GM18498 (cell line): ENCODE results near the gene FBXL12.
A peak's percentile ranks its signal among the peaks of the same experiment; 100 is the strongest.
"Not testable (repeated sequence)": the region's sequence is repeated elsewhere in the genome, so short reads cannot be mapped to it uniquely, and the experiment has no call there.

Experiments used
- ATAC-seq: cut with Tn5 transposase; IDR thresholded peaks from one replicate; pipeline ENCODE4 v1.9.1; 2021; ENCODE audit warnings: mild to moderate bottlenecking, moderate library complexity; ENCODE audit not compliant: unreplicated experiment

The FBXL12 gene

GRCh38 chr19:9839415-9839814, 20.5 kb upstream of the FBXL12 start:
- ATAC-seq, result no peak

GRCh38 chr19:9838324-9838723, 19.4 kb upstream of the FBXL12 start:
- ATAC-seq, result no peak

DNA sequence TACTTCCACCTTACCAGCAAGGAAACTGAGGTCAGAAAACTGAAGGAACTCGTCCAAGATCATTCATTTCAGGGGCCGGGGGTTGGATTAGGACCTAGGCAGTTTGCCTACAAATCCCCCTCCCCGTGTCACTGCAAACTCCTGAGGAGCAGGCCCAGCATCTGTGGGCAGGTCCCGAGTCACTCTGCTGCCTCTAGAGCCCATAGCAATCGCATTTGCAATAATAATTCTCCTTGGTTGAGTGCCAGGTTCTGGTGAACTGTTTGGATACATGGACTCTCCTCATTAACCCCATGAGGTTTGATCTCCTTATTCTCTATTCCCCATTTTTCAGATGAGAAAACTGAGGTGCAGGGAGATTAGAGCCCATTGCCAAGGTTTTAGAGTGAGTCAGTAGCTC, 17.1 kb upstream of the FBXL12 start:
- no peak for ATAC-seq

GRCh38 chr19:9835507-9835949, 16.6 kb upstream of the FBXL12 start:
- peak; percentile 24 for ATAC-seq

DNA sequence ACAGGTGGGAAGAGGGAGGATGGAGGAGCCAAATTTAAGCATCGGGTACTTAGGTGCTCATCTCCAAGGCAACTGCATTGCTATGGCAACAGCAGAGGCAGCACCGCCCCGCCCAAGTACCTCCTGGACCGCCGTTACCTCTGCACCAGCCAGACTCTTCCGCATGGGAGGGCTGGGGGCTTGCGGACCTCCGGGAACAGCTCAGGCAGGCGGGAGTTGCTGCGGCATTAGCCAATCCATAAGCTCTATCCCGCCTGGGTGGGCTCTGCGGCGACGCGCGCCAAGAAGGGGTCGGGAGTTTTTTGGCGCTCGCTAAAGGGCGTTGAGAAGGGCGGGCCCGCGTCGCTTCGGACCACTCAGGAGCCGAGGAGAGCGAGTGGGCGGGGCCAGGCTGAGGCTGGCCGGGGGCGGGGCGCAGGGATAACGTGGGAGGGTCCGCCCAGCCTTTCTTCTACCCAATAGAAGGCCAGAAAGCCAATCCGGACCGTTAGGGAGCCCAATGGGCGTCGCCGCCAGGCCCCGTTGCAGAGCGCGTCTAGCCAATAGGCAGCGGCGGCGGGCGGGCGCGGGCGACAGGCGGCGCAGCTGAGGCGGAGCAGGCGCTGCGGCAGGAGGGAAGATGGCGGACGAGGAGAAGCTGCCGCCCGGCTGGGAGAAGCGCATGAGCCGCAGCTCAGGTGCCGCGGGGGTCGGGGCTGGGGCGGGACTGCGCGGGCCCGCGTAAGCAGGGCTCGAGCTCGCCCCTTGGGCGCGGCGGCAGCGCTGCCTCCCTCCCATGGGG, 16.0 kb upstream of the FBXL12 start, which contains the start of gene PIN1:
PIN1 (plus strand) TSS at position 593 of the 781 bp plus-strand sequence; CDS start at position 620, 27 bp downstream.
- peak; percentile 97 for ATAC-seq

DNA sequence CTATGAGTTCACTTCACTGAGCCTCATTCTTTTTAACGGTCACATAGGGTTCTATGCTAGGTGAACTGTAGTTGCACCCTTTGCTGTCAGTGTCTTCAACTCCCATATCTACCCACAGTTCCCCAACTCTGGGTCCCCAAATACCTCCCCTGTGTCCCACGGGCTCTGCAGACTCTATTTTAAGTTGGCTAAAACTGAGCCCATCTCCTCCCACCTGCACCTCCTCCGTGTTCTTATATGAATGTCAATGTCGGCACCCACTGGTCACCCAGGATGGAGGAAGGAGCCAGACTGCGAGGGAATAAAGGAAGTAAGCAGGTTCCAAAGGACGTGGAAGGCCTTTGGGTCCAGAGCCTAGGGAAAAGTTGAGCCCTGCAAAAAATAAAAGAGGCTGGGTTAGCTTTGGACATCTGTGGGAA, 15.4 kb upstream of the FBXL12 start:
- ATAC-seq, result no peak

DNA sequence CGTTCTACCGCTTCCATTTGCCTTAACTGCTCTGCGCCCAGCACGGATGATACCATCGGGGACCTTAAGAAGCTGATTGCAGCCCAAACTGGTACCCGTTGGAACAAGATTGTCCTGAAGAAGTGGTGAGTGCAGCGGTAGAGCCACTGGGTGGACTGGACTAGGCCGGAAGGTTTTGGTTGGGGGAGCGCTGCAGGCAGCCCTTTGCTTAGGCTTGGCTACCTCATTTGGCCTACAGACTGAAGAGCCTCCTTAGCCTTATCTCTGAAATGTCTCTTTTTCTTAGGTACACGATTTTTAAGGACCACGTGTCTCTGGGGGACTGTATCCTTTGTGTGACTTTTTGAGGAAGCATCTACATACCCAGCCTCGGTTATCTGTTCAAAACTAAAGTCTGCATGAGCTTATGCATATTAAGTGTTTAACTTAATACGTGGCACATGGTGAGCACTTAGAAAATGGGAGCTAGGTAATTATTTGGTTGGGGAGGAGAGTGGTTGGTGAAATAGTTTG, 9.7 kb upstream of the FBXL12 start:
- ATAC-seq, result no peak

DNA sequence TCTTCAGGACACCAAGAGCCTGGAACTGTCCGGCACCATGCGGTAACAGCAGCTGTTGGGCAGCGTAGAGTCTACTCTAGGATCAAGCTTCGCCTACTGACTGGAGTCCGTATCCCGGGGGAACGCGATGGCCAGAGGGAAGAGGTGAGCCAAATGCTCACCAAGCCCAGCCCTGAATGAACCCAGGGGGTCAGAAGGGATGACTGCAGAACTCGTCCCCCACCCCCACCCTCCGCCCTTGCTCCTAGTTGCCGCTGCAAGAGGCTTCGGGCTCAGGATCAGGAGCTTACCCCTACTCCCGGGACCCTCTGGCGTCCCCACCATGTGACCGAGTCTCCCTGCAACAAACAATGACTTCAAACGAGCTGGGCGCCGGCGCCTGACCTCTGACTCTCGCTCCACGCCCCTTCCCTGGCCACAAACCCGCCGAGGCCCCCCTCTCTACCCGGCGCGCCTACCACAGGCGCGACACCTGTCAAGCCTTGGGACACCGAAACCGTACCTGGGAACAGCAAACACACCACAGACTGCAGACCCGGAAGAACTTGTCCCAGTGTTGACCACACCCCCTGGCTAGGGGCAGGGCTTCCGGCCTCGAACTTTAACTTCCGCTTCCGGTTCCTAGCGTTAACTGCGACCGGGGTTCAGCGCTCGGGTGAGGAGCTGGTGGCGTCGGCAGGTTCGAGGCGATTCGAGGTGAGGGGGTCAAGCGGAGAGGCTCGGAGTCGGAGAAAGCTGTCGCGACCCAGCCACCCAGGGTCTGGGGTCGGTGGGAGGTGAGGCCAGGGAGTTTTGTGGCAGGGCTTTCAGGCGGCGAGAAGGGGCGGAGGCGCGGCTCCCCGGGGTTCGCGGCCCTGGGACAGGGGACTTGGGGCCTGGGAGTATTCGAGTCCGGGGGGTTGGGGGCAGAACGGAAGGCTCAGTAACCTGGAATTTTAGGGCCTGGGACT, 8.7 kb upstream of the FBXL12 start, which contains the start of gene UBL5:
UBL5 (plus strand) TSS at position 630 of the 950 bp plus-strand sequence. CDS start 420 bp downstream, outside the sequence.
- ATAC-seq, result peak; percentile 89

GRCh38 chr19:9823816-9824215, 4.9 kb upstream of the FBXL12 start:
- ATAC-seq, result no peak

DNA sequence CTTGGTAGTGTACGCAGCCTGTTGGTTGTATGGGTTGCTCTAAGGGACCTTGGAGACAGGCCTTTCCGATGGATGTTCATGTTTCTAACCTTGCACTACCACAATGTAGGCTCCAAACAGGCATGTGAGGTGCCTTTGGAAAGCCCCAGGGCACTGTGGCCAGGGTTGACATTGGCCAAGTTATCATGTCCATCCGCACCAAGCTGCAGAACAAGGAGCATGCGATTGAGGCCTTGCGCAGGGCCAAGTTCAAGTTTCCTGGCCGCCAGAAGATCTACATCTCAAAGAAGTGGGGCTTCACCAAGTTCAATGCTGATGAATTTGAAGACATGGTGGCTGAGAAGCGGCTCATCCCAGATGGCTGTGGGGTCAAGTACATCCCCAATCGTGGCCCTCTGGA, 1.2 kb upstream of the FBXL12 start:
- ATAC-seq, result not testable (repeated sequence)

DNA sequence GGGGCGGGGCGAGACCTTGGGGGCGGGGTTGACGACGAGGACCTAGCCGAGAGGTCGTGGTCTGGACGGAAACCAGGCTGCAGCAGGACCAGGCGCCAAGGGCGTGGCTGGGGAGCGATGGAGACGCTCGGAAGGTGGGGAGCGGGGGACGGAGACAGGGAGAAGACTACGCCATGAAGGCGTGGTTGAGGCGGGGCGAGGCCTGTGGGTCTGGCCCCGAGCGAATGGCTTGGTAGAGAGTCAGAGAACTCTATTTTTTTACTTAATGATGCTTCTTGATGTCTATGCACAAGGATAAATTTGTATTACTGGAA, 674 bp upstream of the FBXL12 start:
- no peak for ATAC-seq

DNA sequence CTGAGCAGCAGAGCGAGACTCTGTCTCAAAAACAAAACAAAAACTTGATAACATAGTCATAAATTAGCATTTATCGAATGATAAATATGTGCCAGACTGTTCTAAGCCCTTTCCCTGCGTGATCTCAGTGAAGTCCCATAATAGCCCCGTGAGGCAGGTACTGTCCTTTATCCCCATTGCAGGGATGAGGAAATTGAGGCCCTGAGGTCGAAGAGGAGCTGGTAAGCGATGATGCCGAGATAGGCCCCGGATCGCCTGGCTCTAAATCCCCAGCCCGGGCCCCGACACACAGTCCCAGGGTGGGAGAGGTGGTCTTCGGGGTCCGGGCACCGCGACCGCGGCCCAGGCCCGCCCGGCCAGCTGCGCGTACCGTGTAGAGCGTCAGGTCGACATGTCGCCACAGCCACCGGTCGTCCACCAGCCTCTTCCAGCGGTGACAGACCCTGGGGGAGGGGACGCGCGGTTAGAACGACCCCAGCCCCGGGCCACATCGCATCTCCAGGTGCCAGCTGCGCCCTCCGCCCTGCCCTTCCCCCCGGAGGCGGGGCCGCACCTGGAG, 625 bp downstream of the FBXL12 start:
- ATAC-seq, result no peak

DNA sequence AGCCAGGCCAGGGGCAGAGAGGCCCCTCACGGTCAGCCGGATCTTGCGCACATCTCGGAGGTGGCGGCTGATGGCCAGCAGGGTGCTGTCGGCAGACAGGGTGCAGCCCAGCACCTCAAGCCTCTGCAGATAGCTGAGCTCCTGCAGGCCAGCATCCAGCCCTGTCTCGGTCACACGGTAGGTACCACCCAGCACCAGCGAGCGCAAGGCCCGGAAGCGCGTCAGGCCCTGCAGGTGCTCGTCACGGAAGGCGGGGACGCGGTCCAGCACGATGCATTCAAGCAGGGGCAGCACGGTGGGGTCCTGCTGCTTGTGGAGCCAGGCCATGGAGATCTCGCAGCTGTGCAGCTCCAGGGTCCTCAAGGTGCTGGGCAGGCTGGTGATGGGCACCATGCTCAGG, 7.7 kb downstream of the FBXL12 start:
- no peak for ATAC-seq

DNA sequence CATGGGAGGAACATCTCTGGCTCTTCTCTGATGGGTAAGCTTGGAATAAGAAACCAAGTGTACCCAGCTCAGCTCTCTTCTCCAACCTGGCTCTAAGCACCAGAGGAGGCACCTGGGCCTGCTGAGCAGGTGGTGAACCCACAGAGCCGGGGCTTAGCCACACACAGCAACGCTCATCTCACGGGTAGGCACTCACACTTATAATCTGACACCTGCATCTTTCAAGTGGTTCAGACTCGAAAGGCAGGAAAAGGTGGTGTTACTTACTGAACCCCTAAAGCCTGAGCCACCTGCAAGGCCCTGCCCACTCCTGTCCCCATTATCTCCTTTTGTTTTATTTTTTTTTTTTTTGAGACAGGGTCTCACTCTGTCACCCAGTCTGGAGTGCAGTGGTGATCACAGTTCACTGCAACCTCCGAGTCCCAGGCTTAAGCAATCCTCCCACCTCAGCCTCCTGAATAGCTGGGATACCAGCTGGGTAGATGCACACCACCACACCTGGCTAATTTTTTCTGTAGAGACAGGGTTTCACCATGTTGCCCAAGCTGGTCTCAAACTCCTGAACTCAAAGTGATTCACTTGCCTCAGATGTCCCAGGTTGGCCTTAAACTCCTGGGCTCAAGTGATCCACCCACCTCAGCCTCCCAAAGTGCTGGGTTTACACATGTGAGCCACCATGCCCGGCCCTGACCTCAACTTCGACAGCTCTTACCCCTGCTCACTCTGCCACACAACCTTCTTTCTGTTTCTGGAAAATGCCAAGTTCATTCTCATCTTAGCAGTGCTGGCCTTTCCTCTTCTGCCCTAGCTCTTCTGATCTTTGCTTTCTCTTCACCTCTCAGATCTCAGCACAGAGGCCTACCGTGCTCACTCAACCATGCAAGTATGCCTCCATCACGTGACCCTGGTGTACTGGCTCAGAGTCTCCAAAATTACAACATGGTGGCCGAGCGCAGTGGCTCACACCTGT, 9.7 kb downstream of the FBXL12 start:
- no peak for ATAC-seq

DNA sequence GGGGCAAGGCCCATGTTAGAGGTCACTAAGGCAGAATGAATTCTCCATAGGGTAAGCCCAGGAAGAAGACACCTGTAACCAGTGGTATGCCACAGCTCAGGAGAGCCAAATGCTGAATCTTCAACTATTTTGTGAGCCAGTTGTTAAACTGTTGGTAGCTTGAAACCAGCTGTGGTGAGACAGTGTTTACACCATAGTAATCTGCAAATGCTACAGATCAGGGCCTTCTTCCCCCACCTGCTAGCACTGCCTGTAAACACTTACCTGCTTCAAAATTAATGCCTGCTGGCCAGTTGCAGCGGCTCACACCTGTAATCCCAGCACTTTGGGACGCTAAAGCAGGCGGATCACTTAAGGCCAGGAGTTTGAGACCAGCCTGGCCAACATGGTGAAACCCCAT, 12.1 kb downstream of the FBXL12 start:
- ATAC-seq, result no peak

DNA sequence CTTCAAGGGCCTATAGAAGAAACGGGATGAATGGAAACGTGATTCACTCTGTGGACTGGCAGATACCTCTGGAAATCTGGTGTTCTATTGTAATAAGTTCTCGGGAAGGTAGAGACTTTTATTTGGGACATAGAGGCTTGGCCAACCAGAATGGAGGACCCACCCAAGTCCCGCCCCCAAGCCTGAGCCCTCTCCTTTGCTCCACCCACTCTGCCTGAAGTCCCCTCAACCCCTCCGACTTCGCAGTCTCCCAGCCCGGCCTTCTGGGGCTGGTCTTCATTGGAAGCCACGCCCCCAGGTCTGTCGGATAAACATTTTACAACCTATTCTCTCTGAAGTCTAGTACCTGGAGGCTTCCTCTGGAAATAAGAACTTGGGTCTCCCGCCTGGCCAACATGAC, 16.9 kb downstream of the FBXL12 start:
- no peak for ATAC-seq

GRCh38 chr19:9799162-9799561, 19.7 kb downstream of the FBXL12 start:
- no peak for ATAC-seq

DNA sequence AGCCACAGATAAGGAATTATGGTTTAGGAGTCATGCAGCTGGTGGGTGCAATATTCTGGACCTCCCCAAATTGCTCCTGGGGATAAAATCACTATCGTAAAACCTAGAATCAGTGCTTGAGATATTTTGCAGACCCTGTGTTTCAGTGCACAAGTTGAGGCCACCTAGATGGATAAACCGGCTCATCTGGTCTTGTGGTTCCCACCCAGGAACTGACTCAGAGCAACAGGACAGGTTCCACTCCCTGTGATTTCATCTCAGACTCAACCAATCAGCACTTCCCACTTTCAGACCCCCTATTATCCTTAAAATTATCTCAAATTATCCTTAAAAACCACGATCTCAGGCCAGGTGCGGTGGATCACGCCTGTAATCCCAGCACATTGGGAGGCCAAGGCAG, 21.0 kb downstream of the FBXL12 start:
- no peak for ATAC-seq

- ATAC-seq, result peak; percentile 53
Observed at GRCh38 chr19:9796113-9796773, 22.6 kb downstream of the FBXL12 start.
